HEK293 (cell line): Measurements from ENCODE around the gene CD81.

Experiments used
- CTCF ChIP-seq: fragments of 450-650 bp; formaldehyde crosslinking; IDR thresholded peaks from 2 replicates; pipeline ENCODE4 v1.5.1; 2016; ENCODE audit warnings: missing biosample characterization, missing genetic modification characterization
- RBAK ChIP-seq: fragments of 450-650 bp; formaldehyde crosslinking; IDR thresholded peaks from 2 replicates; pipeline ENCODE4 v1.5.1; 2016; ENCODE audit warnings: missing biosample characterization, missing genetic modification characterization
- SALL2 ChIP-seq: fragments of 450-650 bp; formaldehyde crosslinking; IDR thresholded peaks from 2 replicates; pipeline ENCODE4 v1.5.0; 2017; ENCODE audit warnings: missing biosample characterization, mild to moderate bottlenecking, missing genetic modification characterization, borderline replicate concordance
- SCRT2 ChIP-seq: fragments of 450-650 bp; formaldehyde crosslinking; IDR thresholded peaks from 2 replicates; pipeline ENCODE4 v1.5.1; 2016; ENCODE audit warnings: missing biosample characterization, missing genetic modification characterization
- SP2 ChIP-seq: fragments of 450-650 bp; formaldehyde crosslinking; IDR thresholded peaks from 2 replicates; pipeline ENCODE4 v1.5.1; 2016; ENCODE audit warnings: missing biosample characterization, missing genetic modification characterization
- ZBTB7A ChIP-seq: fragments of 450-650 bp; formaldehyde crosslinking; IDR thresholded peaks from 2 replicates; pipeline ENCODE4 v1.5.1; 2016; ENCODE audit warnings: low read depth, missing biosample characterization, missing genetic modification characterization
- ZEB2 ChIP-seq: fragments of 450-650 bp; formaldehyde crosslinking; IDR thresholded peaks from 2 replicates; pipeline ENCODE4 v1.5.1; 2016; ENCODE audit warnings: missing biosample characterization, missing genetic modification characterization
- ZNF132 ChIP-seq: fragments of 450-650 bp; formaldehyde crosslinking; IDR thresholded peaks from 2 replicates; pipeline ENCODE4 v1.5.1; 2017; ENCODE audit warnings: missing biosample characterization, missing genetic modification characterization, borderline replicate concordance
- ZNF23 ChIP-seq: fragments of 450-650 bp; formaldehyde crosslinking; IDR thresholded peaks from 2 replicates; pipeline ENCODE4 v1.5.1; 2016; ENCODE audit warnings: missing biosample characterization, missing genetic modification characterization, borderline replicate concordance
- ZNF239 ChIP-seq: fragments of 450-650 bp; formaldehyde crosslinking; IDR thresholded peaks from 2 replicates; pipeline ENCODE4 v1.5.1; 2016; ENCODE audit warnings: missing biosample characterization, missing genetic modification characterization
- ZNF302 ChIP-seq: fragments of 450-650 bp; formaldehyde crosslinking; IDR thresholded peaks from 2 replicates; pipeline ENCODE4 v1.5.1; 2016; ENCODE audit warnings: missing biosample characterization, missing genetic modification characterization, low read depth
- ZNF354C ChIP-seq: fragments of 450-650 bp; formaldehyde crosslinking; IDR thresholded peaks from 2 replicates; pipeline ENCODE4 v1.5.1; 2016; ENCODE audit warnings: missing biosample characterization, missing genetic modification characterization, low read depth, borderline replicate concordance
- ZNF391 ChIP-seq: fragments of 450-650 bp; formaldehyde crosslinking; IDR thresholded peaks from 2 replicates; pipeline ENCODE4 v1.5.1; 2016; ENCODE audit warnings: low read depth, missing biosample characterization, missing genetic modification characterization, borderline replicate concordance
- ZNF544 ChIP-seq: fragments of 450-650 bp; formaldehyde crosslinking; IDR thresholded peaks from 2 replicates; pipeline ENCODE4 v1.5.0; 2017; ENCODE audit warnings: missing biosample characterization, missing genetic modification characterization
- ZNF549 ChIP-seq: fragments of 450-650 bp; IDR thresholded peaks from 2 replicates; pipeline ENCODE4 v1.5.1; 2018; ENCODE audit warnings: missing biosample characterization, missing genetic modification characterization, mild to moderate bottlenecking, inconsistent platforms, moderate library complexity
- ZNF596 ChIP-seq: fragments of 450-650 bp; IDR thresholded peaks from 2 replicates; pipeline ENCODE4 v1.5.0; 2018; ENCODE audit warnings: missing biosample characterization, mild to moderate bottlenecking, missing genetic modification characterization, moderate library complexity
- ZNF654 ChIP-seq: fragments of 450-650 bp; formaldehyde crosslinking; IDR thresholded peaks from 2 replicates; pipeline ENCODE4 v1.5.1; 2016; ENCODE audit warnings: low read depth, missing biosample characterization, missing genetic modification characterization
- ZNF704 ChIP-seq: fragments of 450-650 bp; formaldehyde crosslinking; IDR thresholded peaks from 2 replicates; pipeline ENCODE4 v1.5.1; 2016; ENCODE audit warnings: missing biosample characterization, missing genetic modification characterization
- ZSCAN30 ChIP-seq: fragments of 450-650 bp; IDR thresholded peaks from 2 replicates; pipeline ENCODE4 v1.5.1; 2018; ENCODE audit warnings: missing biosample characterization, mild to moderate bottlenecking, missing genetic modification characterization, moderate library complexity
- ZSCAN5A ChIP-seq: fragments of 450-650 bp; formaldehyde crosslinking; IDR thresholded peaks from 2 replicates; pipeline ENCODE4 v1.5.1; 2016; ENCODE audit warnings: missing biosample characterization, missing genetic modification characterization
- TF ChIP-seq, protein P1 (sequence below): fragments of 450-650 bp; formaldehyde crosslinking; IDR thresholded peaks from 2 replicates; pipeline ENCODE4 v1.5.1; 2016; ENCODE audit warnings: missing biosample characterization, missing genetic modification characterization
- TF ChIP-seq, protein P2 (sequence below): fragments of 450-650 bp; IDR thresholded peaks from 2 replicates; pipeline ENCODE4 v1.5.1; 2018; ENCODE audit warnings: missing biosample characterization, missing genetic modification characterization

The CD81 gene

DNA sequence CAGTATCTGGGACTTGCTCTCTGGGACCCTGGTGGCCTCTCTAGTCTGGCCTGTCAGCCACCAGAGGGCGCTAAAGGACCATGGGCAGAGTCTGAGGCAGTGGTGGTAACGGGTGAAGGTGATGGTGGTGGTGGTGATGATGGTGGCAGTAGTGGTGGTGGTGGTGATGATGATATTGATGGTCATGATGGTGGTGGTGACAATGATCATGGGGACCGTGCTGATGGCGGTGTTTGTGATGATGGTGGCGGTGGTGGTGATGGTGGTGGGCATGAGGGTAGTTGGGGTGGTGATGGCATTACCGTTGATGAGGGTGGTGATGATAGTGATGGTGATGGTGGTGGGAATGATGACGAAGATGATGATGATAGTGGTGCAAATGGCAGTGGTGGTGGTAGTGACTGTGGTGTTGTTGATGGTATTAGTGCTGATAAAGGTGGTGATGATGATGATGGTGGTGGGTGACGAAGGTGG is 51.2 kb downstream of the CD81 start (continued):
- TF ChIP-seq ZEB2 (tag by site-specific recombination), result no peak
- TF ChIP-seq ZNF654 (tag by site-specific recombination), result peak; percentile 87
- TF ChIP-seq SP2, result no peak
- peak; percentile 58; the same call in 1 of the 2 replicates for TF ChIP-seq ZSCAN5A (tag by site-specific recombination)
- no peak for TF ChIP-seq ZNF704
- peak; percentile 81 for TF ChIP-seq ZNF354C (tag by site-specific recombination)
- no peak for TF ChIP-seq ZNF302 (tag by site-specific recombination)
- TF ChIP-seq ZNF596 (tag by site-specific recombination), result no peak
- TF ChIP-seq CTCF (tag by site-specific recombination), result peak; percentile 91
- TF ChIP-seq ZNF549 (tag by site-specific recombination), result no peak
- TF ChIP-seq RBAK, result 0 out of 2 replicates have a peak, but pooled peaks have one; percentile 33
- TF ChIP-seq, protein P1, sequence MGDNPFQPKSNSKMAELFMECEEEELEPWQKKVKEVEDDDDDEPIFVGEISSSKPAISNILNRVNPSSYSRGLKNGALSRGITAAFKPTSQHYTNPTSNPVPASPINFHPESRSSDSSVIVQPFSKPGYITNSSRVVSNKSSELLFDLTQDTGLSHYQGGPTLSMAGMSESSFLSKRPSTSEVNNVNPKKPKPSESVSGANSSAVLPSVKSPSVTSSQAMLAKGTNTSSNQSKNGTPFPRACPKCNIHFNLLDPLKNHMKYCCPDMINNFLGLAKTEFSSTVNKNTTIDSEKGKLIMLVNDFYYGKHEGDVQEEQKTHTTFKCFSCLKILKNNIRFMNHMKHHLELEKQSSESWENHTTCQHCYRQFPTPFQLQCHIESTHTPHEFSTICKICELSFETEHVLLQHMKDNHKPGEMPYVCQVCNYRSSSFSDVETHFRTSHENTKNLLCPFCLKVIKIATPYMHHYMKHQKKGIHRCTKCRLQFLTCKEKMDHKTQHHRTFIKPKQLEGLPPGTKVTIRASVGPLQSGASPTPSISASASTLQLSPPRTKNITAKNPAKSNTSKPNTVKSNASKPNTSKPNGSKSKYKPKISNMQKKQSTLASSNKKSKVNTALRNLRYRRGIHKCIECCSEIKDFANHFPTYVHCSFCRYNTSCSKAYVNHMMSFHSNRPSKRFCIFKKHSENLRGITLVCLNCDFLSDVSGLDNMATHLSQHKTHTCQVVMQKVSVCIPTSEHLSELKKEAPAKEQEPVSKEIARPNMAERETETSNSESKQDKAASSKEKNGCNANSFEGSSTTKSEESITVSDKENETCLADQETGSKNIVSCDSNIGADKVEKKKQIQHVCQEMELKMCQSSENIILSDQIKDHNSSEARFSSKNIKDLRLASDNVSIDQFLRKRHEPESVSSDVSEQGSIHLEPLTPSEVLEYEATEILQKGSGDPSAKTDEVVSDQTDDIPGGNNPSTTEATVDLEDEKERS (tag by site-specific recombination), result no peak
- TF ChIP-seq ZNF544 (tag by site-specific recombination), result no peak
- TF ChIP-seq ZNF391 (tag by site-specific recombination), result peak; percentile 73; the same call in 1 of the 2 replicates
- no peak for TF ChIP-seq ZNF23
- no peak for TF ChIP-seq SCRT2 (tag by site-specific recombination)
- TF ChIP-seq SALL2 (tag by site-specific recombination), result peak; percentile 77; the same call in 1 of the 2 replicates
- TF ChIP-seq, protein P2, sequence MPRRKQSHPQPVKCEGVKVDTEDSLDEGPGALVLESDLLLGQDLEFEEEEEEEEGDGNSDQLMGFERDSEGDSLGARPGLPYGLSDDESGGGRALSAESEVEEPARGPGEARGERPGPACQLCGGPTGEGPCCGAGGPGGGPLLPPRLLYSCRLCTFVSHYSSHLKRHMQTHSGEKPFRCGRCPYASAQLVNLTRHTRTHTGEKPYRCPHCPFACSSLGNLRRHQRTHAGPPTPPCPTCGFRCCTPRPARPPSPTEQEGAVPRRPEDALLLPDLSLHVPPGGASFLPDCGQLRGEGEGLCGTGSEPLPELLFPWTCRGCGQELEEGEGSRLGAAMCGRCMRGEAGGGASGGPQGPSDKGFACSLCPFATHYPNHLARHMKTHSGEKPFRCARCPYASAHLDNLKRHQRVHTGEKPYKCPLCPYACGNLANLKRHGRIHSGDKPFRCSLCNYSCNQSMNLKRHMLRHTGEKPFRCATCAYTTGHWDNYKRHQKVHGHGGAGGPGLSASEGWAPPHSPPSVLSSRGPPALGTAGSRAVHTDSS (tag by site-specific recombination), result peak; percentile 85
- no peak for TF ChIP-seq ZSCAN30 (tag by site-specific recombination)
- no peak for TF ChIP-seq ZNF132 (tag by site-specific recombination)
- peak; percentile 71 for TF ChIP-seq ZNF239 (tag by site-specific recombination)
- peak; percentile 34; the same call in 1 of the 2 replicates for TF ChIP-seq ZBTB7A (tag by site-specific recombination)
